Panc1 (cell line): Measurements from ENCODE around the gene BCAS3. TPM values are rescaled to one million over a fixed set of nuclear protein-coding genes. Genes with fewer than 3 reads are reported as not detected.
"Not testable (repeated sequence)": the region's sequence is repeated elsewhere in the genome, so short reads cannot be mapped to it uniquely, and the experiment has no call there.

Experiments
- ATAC-seq: fragments of 200-7000 bp; cut with Tn5 transposase; 2 replicates; pipeline ENCODE4 v1.9.1; 2020; ENCODE audit warnings: mild to moderate bottlenecking, moderate library complexity
- BruUV-seq: library from RNA; stranded (reverse); fragments of 400-500 nt; replicated peaks from 2 replicates; lab custom pipeline; 2021; lab: Mats Ljungman, UMichigan
- CTCF ChIA-PET: fragments of 300-600 bp; sonication (Branson Sonifier 250); formaldehyde crosslinking; loops from one replicate; lab custom pipeline; 2022; ENCODE audit warnings: antibody characterized with exemption; lab: Charles Lee
- POLR2A ChIA-PET: fragments of 300-600 bp; sonication (Branson Sonifier 250); formaldehyde crosslinking; loops from one replicate; lab custom pipeline; 2022; ENCODE audit warnings: antibody characterized with exemption; lab: Charles Lee
- DNase-seq: peaks from one replicate; pipeline ENCODE4 v3.0.0-alpha.2; 2010; ENCODE audit warnings: low read depth, low spot score
- H3K27ac ChIP-seq: 2 replicates; pipeline ENCODE4 v1.5.1; 2011; ENCODE audit warnings: mild to moderate bottlenecking, low read length, inconsistent platforms
- H3K27me3 ChIP-seq: fragments of 200-500 bp; sonication (Bioruptor generic); 2 replicates; pipeline ENCODE4 v1.6.0; 2014; ENCODE audit warnings: low read length, inconsistent platforms; ENCODE audit not compliant: control insufficient read depth, insufficient read depth
- H3K36me3 ChIP-seq: fragments of 200-500 bp; sonication (Bioruptor generic); 2 replicates; pipeline ENCODE4 v1.5.1; 2014; ENCODE audit warnings: inconsistent platforms, mild to moderate bottlenecking, low read length, moderate library complexity; ENCODE audit not compliant: control insufficient read depth, insufficient read depth
- H3K4me1 ChIP-seq: 2 replicates; pipeline ENCODE4 v1.5.1; 2011; ENCODE audit warnings: inconsistent platforms, mild to moderate bottlenecking, low read length, moderate library complexity; ENCODE audit not compliant: control insufficient read depth, insufficient read depth
- H3K4me3 ChIP-seq, 2 experiments: 2 replicates each; pipeline ENCODE4 v1.5.1; 2011 to 2012; ENCODE audit warnings: low read depth in 2 of 2, low read length in 2 of 2, mild to moderate bottlenecking in 2 of 2, inconsistent platforms in 1 of 2, moderate library complexity in 1 of 2
- H3K9me3 ChIP-seq: fragments of 200-500 bp; sonication (Bioruptor generic); 2 replicates; pipeline ENCODE4 v1.5.1; 2014; ENCODE audit warnings: low read depth, mild to moderate bottlenecking, inconsistent platforms, low read length, moderate library complexity; ENCODE audit not compliant: control insufficient read depth, insufficient read depth
- CTCF ChIP-seq: fragments of 450-650 bp; IDR thresholded peaks from 2 replicates; pipeline ENCODE4 v1.5.1; 2017; ENCODE audit warnings: mild to moderate bottlenecking
- POLR2AphosphoS5 ChIP-seq: IDR thresholded peaks from 2 replicates; pipeline ENCODE4 v1.6.1; 2012; ENCODE audit warnings: mild to moderate bottlenecking, low read depth, low read length, moderate library complexity
- REST ChIP-seq, 2 experiments: IDR thresholded peaks; 2 replicates each; pipeline ENCODE4 v1.6.1; 2011 to 2012; ENCODE audit warnings: low read depth in 2 of 2, control low read depth in 1 of 2, low read length in 1 of 2, mild to moderate bottlenecking in 1 of 2, moderate library complexity in 1 of 2; ENCODE audit not compliant: insufficient read depth in 1 of 2
- SIN3A ChIP-seq: IDR thresholded peaks from 2 replicates; pipeline ENCODE4 v1.6.1; 2012; ENCODE audit warnings: low read depth, mild to moderate bottlenecking, low read length, moderate library complexity, borderline replicate concordance; ENCODE audit not compliant: insufficient read depth
- TCF7L2 ChIP-seq: IDR thresholded peaks from 2 replicates; pipeline ENCODE4 v1.6.1; 2011; ENCODE audit warnings: mild to moderate bottlenecking, low read depth, low read length, inconsistent platforms
- in situ Hi-C: cut with HindIII; loops from 2 replicates; pipeline ENCODE4 v1.10.0; 2016; ENCODE audit warnings: low sequenced_read_pairs, low pct_unique_long_range_greater_than_20kb
- intact Hi-C: fragments of 100-400 bp; cut with micrococcal nuclease; formaldehyde crosslinking; loops from one replicate; pipeline ENCODE4 v1.10.0; 2022; ENCODE audit not compliant: unreplicated experiment
- total RNA-seq: library from RNA; stranded (reverse); gene quantifications from one replicate; pipeline ENCODE4 v1.2.1, GENCODE V29; 2021; ENCODE audit not compliant: unreplicated experiment

The BCAS3 gene
- total RNA-seq, 1 experiment from 2014 or later = 9.3 TPM

GRCh38 chr17:60754057-60754604 lies 76.5 kb downstream of the BCAS3 start:
- ChIA-PET CTCF (interaction anchor here (1.3 kb wide), 1 partner anchor 33 kb away, joined by 5 read pairs; no protein-coding TSS in a partner anchor), POLR2A (no interaction called here)
- TF ChIP-seq TCF7L2 (no peak), REST (IDR thresholded peaks at IDR 0.05; ENCODE audit: insufficient read depth in 1 of 2, low read depth in 2 of 2, low read length in 1 of 2) (no peak), CTCF (no peak)
- Histone ChIP-seq H3K27ac (no peak overlapping the region), H3K9me3 (no peaks in the 10 kb centered on the region), H3K4me3 (no peak overlapping the region), H3K36me3 (no peaks in the 10 kb centered on the region; the same call in 1 of the 2 replicates), H3K4me1 (no peaks in the 10 kb centered on the region), H3K27me3 (no peaks in the 10 kb centered on the region)
- ATAC-seq = no peak
- no TSS peak for BruUV-seq
- DNase-seq = no peak
- intact Hi-C loops = no loop called here
- in situ Hi-C loops = no loop called here

GRCh38 chr17:60756798-60757197 lies 79.1 kb downstream of the BCAS3 start:
- intact Hi-C loops, POLR2A ChIA-PET, H3K27ac ChIP-seq, DNase-seq, CTCF ChIA-PET, in situ Hi-C loops, H3K36me3 ChIP-seq, H3K4me1 ChIP-seq, ATAC-seq, H3K9me3 ChIP-seq, BruUV-seq, H3K4me3 ChIP-seq, H3K27me3 ChIP-seq: not testable (repeated sequence)

GRCh38 chr17:60757437-60757836 lies 79.8 kb downstream of the BCAS3 start:
- POLR2A ChIA-PET = no interaction called here
- H3K27ac ChIP-seq = no peak overlapping the region
- CTCF ChIA-PET = no interaction called here
- no peak overlapping the region for H3K4me3 ChIP-seq
- in situ Hi-C loops = no loop called here
- DNase-seq (no peak), ATAC-seq (no peak)
- H3K9me3 ChIP-seq = no peaks in the 10 kb centered on the region
- intact Hi-C loops = no loop called here
- H3K4me1 ChIP-seq = no peaks in the 10 kb centered on the region
- H3K36me3 ChIP-seq = no peaks in the 10 kb centered on the region
- H3K27me3 ChIP-seq = no peaks in the 10 kb centered on the region
- TF ChIP-seq TCF7L2 (no peak), SIN3A (no peak), CTCF (no peak), POLR2AphosphoS5 (no peak), REST (IDR thresholded peaks at IDR 0.05; ENCODE audit: insufficient read depth in 1 of 2, low read depth in 2 of 2, low read length in 1 of 2) (no peak)
- no TSS peak for BruUV-seq
